ENCODE data around the gene TBRG4.

- TF ChIP-seq, protein P1, sequence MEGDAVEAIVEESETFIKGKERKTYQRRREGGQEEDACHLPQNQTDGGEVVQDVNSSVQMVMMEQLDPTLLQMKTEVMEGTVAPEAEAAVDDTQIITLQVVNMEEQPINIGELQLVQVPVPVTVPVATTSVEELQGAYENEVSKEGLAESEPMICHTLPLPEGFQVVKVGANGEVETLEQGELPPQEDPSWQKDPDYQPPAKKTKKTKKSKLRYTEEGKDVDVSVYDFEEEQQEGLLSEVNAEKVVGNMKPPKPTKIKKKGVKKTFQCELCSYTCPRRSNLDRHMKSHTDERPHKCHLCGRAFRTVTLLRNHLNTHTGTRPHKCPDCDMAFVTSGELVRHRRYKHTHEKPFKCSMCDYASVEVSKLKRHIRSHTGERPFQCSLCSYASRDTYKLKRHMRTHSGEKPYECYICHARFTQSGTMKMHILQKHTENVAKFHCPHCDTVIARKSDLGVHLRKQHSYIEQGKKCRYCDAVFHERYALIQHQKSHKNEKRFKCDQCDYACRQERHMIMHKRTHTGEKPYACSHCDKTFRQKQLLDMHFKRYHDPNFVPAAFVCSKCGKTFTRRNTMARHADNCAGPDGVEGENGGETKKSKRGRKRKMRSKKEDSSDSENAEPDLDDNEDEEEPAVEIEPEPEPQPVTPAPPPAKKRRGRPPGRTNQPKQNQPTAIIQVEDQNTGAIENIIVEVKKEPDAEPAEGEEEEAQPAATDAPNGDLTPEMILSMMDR (conservative IDR thresholded peaks at IDR 0.05; ENCODE audit: low read depth, low read length), result no peak
- TF ChIP-seq EZH2 (IDR thresholded peaks at IDR 0.05; ENCODE audit: low read length, unreplicated experiment), result no peak
These were observed 12.6 kb upstream of the TBRG4 start for GRCh38 chr7:45123913-45124710.
